AG09309 (cell line): Measurements from ENCODE around the gene GRIN1.

Experiments
- DNase-seq: peaks from one replicate; pipeline ENCODE4 v3.0.0-alpha.2; 2010; ENCODE audit warnings: low read depth
- H3K4me3 ChIP-seq: 2 replicates; pipeline ENCODE4 v1.5.1; 2011; ENCODE audit warnings: mild to moderate bottlenecking, low read depth, low read length, moderate library complexity; ENCODE audit not compliant: control insufficient read depth
- TF ChIP-seq, protein P1 (sequence below): IDR thresholded peaks from 2 replicates; pipeline ENCODE4 v1.5.1; 2011; ENCODE audit warnings: mild to moderate bottlenecking, low read depth, low read length, inconsistent platforms; ENCODE audit not compliant: insufficient read depth, control insufficient read depth; ENCODE audit errors: missing control alignments

GRIN1 gene

DNA sequence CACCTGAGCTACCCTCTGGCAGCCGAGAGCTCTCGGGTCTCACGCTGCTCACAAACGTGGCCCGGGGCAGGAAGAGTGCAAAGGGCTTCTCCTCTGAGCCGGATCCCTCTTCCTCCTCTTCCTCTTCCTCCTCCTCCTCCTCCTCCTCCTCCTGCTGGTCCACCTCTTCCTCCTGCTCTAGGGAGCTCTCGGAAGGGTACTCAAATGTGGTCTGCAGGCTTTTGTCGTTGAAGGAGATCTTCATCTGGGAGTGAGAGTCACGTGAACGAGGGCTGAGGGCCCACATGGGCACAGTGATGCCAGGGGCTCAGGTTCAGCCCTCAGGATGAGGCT is 53.5 kb downstream of the GRIN1 start:
- DNase-seq, result no peak
- TF ChIP-seq, protein P1, sequence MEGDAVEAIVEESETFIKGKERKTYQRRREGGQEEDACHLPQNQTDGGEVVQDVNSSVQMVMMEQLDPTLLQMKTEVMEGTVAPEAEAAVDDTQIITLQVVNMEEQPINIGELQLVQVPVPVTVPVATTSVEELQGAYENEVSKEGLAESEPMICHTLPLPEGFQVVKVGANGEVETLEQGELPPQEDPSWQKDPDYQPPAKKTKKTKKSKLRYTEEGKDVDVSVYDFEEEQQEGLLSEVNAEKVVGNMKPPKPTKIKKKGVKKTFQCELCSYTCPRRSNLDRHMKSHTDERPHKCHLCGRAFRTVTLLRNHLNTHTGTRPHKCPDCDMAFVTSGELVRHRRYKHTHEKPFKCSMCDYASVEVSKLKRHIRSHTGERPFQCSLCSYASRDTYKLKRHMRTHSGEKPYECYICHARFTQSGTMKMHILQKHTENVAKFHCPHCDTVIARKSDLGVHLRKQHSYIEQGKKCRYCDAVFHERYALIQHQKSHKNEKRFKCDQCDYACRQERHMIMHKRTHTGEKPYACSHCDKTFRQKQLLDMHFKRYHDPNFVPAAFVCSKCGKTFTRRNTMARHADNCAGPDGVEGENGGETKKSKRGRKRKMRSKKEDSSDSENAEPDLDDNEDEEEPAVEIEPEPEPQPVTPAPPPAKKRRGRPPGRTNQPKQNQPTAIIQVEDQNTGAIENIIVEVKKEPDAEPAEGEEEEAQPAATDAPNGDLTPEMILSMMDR, result no peak
- no peak overlapping the region for H3K4me3 ChIP-seq

GRCh38 chr9:137192859-137193258 is 53.9 kb downstream of the GRIN1 start:
- no peak for DNase-seq
- TF ChIP-seq, protein P1, result no peak
- no peak overlapping the region for H3K4me3 ChIP-seq

DNA sequence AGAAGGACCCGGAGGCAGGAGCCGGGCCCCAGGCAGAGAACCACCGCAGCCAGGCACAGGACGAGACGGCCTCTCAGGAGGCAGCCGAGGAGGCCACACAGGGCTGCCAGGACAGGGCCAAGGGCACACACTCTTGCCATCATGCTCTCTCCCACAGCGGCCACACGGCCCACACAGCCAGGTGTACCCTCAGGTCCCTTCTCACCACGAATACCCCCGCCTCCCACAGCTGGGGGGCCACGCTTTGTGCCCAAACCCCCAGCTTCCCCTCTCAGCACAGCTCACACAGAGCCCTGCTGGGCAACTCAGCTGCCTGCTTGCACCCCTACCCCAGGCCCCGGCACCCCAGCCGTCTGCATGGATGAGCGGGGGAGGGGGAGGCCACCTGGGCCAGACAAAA is 54.8 kb downstream of the GRIN1 start:
- TF ChIP-seq, protein P1, result no peak
- H3K4me3 ChIP-seq, result no peak overlapping the region
- DNase-seq, result no peak

- no peak for DNase-seq
These were observed 55.4 kb downstream of the GRIN1 start for GRCh38 chr9:137194388-137194787.

DNA sequence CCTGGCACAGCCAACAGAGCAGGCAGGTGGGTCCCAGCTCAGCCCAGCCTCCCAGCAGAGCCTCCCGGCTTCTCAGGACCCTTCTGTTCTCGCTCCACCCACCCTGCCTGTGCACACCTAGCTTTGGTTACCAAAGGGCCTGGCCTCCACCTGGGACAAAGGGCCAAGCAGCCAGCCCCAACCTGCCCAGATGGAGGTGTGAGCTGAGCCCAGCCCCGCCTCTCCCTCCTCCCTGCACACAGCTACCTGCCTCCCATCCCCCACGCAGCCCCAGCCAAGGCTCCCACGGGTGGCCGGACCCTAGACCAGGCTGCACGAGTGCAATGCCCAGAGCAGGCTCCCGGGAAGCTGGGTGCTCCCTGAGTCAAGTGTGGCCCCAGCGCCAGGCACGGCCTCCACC is 56.0 kb downstream of the GRIN1 start:
- H3K4me3 ChIP-seq, result no peak overlapping the region
- TF ChIP-seq, protein P1, result no peak
- DNase-seq, result no peak

More at GRCh38 chr9:137194388-137194787, 55.4 kb downstream of the GRIN1 start:
- TF ChIP-seq, protein P1, result no peak
- H3K4me3 ChIP-seq, result no peak overlapping the region

- DNase-seq, result no peak
- TF ChIP-seq, protein P1, result no peak
- no peak overlapping the region for H3K4me3 ChIP-seq
These were observed 56.7 kb downstream of the GRIN1 start for GRCh38 chr9:137195525-137196220.
